Activated CD4-positive, CD25-positive, alpha-beta regulatory T cell (primary cell): ENCODE measurements around the gene GPR108.
"Not testable (repeated sequence)": the region's sequence is repeated elsewhere in the genome, so short reads cannot be mapped to it uniquely, and the experiment has no call there.

ENCODE experiments used
- DNase-seq, 4 experiments: peaks; one replicate each; lab custom pipeline; 2025; lab: John Stamatoyannopoulos, UW

The GPR108 gene

GRCh38 chr19:6737284-6737872, at the start of gene GPR108:
GPR108 (minus strand) TSS chr19:6737580; CDS start chr19:6737576, 4 bp downstream.
- DNase-seq = peak; percentile 95 to 99 (median 98)

GRCh38 chr19:6779206-6779605, 41.8 kb upstream of the GPR108 start:
- no peak for DNase-seq

- DNase-seq = no peak
Measured at GRCh38 chr19:6778386-6778785, 41.0 kb upstream of the GPR108 start.

- no peak for DNase-seq
Measured at GRCh38 chr19:6777434-6777833, 40.1 kb upstream of the GPR108 start.

GRCh38 chr19:6776999-6777398, 39.6 kb upstream of the GPR108 start:
- DNase-seq = no peak

- not testable (repeated sequence) for DNase-seq
Measured at GRCh38 chr19:6776045-6776444, 38.7 kb upstream of the GPR108 start.

GRCh38 chr19:6774821-6775707, 37.7 kb upstream of the GPR108 start:
- no peak for DNase-seq

- peak in 2 of 4 experiments; percentile 15 to 27 for DNase-seq
Measured at GRCh38 chr19:6773323-6773931, 36.0 kb upstream of the GPR108 start.

GRCh38 chr19:6772866-6773322, 35.5 kb upstream of the GPR108 start:
- no peak for DNase-seq

GRCh38 chr19:6772028-6772865, 34.9 kb upstream of the GPR108 start, which contains the start of gene VAV1:
VAV1 (plus strand) TSS chr19:6772708; CDS start chr19:6772808, 100 bp downstream.
- peak; percentile 39 to 77 (median 64) for DNase-seq

- not testable (repeated sequence) for DNase-seq
Measured at GRCh38 chr19:6771648-6772027, 34.3 kb upstream of the GPR108 start.

GRCh38 chr19:6769006-6769619, 31.7 kb upstream of the GPR108 start:
- DNase-seq = no peak

- no peak for DNase-seq
Measured at GRCh38 chr19:6768236-6768785, 30.9 kb upstream of the GPR108 start.

- DNase-seq = peak; percentile 79 to 86 (median 86)
Measured at GRCh38 chr19:6767357-6768235, 30.2 kb upstream of the GPR108 start, which contains the start of gene SH2D3A. SH2D3A (minus strand) TSS chr19:6767435; CDS start chr19:6763748, 3,687 bp downstream.

GRCh38 chr19:6767081-6767356, 29.6 kb upstream of the GPR108 start:
- DNase-seq = peak in 1 of 4 experiments; percentile 57

- DNase-seq = no peak
Measured at GRCh38 chr19:6766357-6767080, 29.1 kb upstream of the GPR108 start.

GRCh38 chr19:6765738-6766356, 28.5 kb upstream of the GPR108 start:
- no peak for DNase-seq

GRCh38 chr19:6762253-6762797, 24.9 kb upstream of the GPR108 start:
- not testable (repeated sequence) for DNase-seq
